Stimulated activated CD8-positive, alpha-beta memory T cell treated with anti-CD3 and anti-CD28 coated beads, Interleukin-15, amount 100 ng/mL, for 24 hours (primary cell): ENCODE results near the gene UNKL.

Experiments used
- DNase-seq: peaks from one replicate; pipeline ENCODE4 v3.0.0-alpha.2; 2020; ENCODE audit warnings: low read depth

Gene UNKL

GRCh38 chr16:1414532-1415260 lies at the start of gene UNKL:
TSS of gene UNKL (minus strand) at chr16:1414704. CDS start at chr16:1414691, 13 bp downstream.
- peak; percentile 66 for DNase-seq

GRCh38 chr16:1461146-1461545 lies 46.6 kb upstream of the UNKL start:
- no peak for DNase-seq

- no peak for DNase-seq
Observed at GRCh38 chr16:1460602-1461138, 46.2 kb upstream of the UNKL start.

GRCh38 chr16:1459967-1460366 lies 45.5 kb upstream of the UNKL start:
- DNase-seq: no peak

- no peak for DNase-seq
Observed at GRCh38 chr16:1458977-1459341, 44.5 kb upstream of the UNKL start.

GRCh38 chr16:1458336-1458976 lies 44.0 kb upstream of the UNKL start:
- no peak for DNase-seq

GRCh38 chr16:1457489-1458245 lies 43.2 kb upstream of the UNKL start:
- no peak for DNase-seq

GRCh38 chr16:1456951-1457350 lies 42.4 kb upstream of the UNKL start:
- no peak for DNase-seq

GRCh38 chr16:1455190-1456171 lies 41.0 kb upstream of the UNKL start:
- no peak for DNase-seq

GRCh38 chr16:1454561-1454960 lies 40.1 kb upstream of the UNKL start:
- DNase-seq: no peak

- DNase-seq: no peak
Observed at GRCh38 chr16:1453316-1453715, 38.8 kb upstream of the UNKL start.

GRCh38 chr16:1452530-1452929 lies 38.0 kb upstream of the UNKL start:
- no peak for DNase-seq

GRCh38 chr16:1451702-1452392 lies 37.3 kb upstream of the UNKL start:
- DNase-seq: no peak

- no peak for DNase-seq
Observed at GRCh38 chr16:1450841-1451240, 36.3 kb upstream of the UNKL start.

GRCh38 chr16:1450218-1450617 lies 35.7 kb upstream of the UNKL start:
- DNase-seq: no peak

- no peak for DNase-seq
Observed at GRCh38 chr16:1449201-1449788, 34.8 kb upstream of the UNKL start.

- no peak for DNase-seq
Observed at GRCh38 chr16:1448536-1449116, 34.1 kb upstream of the UNKL start.

- DNase-seq: no peak
Observed at GRCh38 chr16:1447965-1448364, 33.5 kb upstream of the UNKL start.

- DNase-seq: no peak
Observed at GRCh38 chr16:1446296-1447080, 32.0 kb upstream of the UNKL start.
